CD8-positive, alpha-beta memory T cell (primary cell): ENCODE data around the gene TXNDC15. TPM values are rescaled to one million over a fixed set of nuclear protein-coding genes. Genes with fewer than 3 reads are reported as not detected.
A peak's percentile ranks its signal among the peaks of the same experiment; 100 is the strongest.

Experiments
- CTCF ChIA-PET: fragments of 350-600 bp; sonication (Branson Sonifier 250); formaldehyde crosslinking; loops from one replicate; lab custom pipeline; 2021; ENCODE audit warnings: antibody characterized with exemption; lab: Charles Lee
- POLR2A ChIA-PET: fragments of 350-600 bp; sonication (Branson Sonifier 250); formaldehyde crosslinking; loops from one replicate; lab custom pipeline; 2021; ENCODE audit warnings: antibody characterized with exemption; lab: Charles Lee
- DNase-seq, 5 donors: peaks; one replicate each; pipeline versions ENCODE4 v3.0.0 to v3.0.0-alpha.2; 2020 to 2022; ENCODE audit warnings: mixed read lengths in 1 of 5
- H3K27ac ChIP-seq: one replicate; pipeline ENCODE4 v1.7.0; 2013; ENCODE audit warnings: low read depth, mild to moderate bottlenecking, low read length, moderate library complexity
- H3K27me3 ChIP-seq: 2 replicates; pipeline ENCODE4 v1.7.0; 2013; ENCODE audit warnings: low read length, mild to moderate bottlenecking; ENCODE audit not compliant: insufficient read depth, poor library complexity, severe bottlenecking
- H3K36me3 ChIP-seq: 2 replicates; pipeline ENCODE4 v1.7.0; 2013; ENCODE audit warnings: mild to moderate bottlenecking, low read length, moderate library complexity; ENCODE audit not compliant: insufficient read depth
- H3K4me1 ChIP-seq: 2 replicates; pipeline ENCODE4 v1.7.0; 2013; ENCODE audit warnings: mild to moderate bottlenecking, low read length, moderate library complexity; ENCODE audit not compliant: insufficient read depth
- H3K4me3 ChIP-seq: 2 replicates; pipeline ENCODE4 v1.7.0; 2013; ENCODE audit warnings: mild to moderate bottlenecking, low read length
- H3K9me3 ChIP-seq: 2 replicates; pipeline ENCODE4 v1.7.0; 2013; ENCODE audit warnings: mild to moderate bottlenecking, low read length
- H3K27ac Mint-ChIP-seq, 8 donors: one replicate each; pipeline ENCODE4 v1.8.0; 2020 to 2021; ENCODE audit warnings: mixed read lengths in 8 of 8, mild to moderate bottlenecking in 6 of 8, inconsistent platforms in 3 of 8, moderate library complexity in 3 of 8
- H3K27me3 Mint-ChIP-seq, 2 donors: one replicate each; pipeline ENCODE4 v1.8.0; 2020 to 2021; ENCODE audit warnings: mixed read lengths in 2 of 2, mild to moderate bottlenecking in 1 of 2, moderate library complexity in 1 of 2
- H3K36me3 Mint-ChIP-seq, 3 donors: one replicate each; pipeline ENCODE4 v1.8.0; 2020 to 2021; ENCODE audit warnings: mixed read lengths in 3 of 3, inconsistent platforms in 1 of 3, mild to moderate bottlenecking in 1 of 3
- H3K4me1 Mint-ChIP-seq, 3 donors: one replicate each; pipeline ENCODE4 v1.8.0; 2020 to 2021; ENCODE audit warnings: mixed read lengths in 3 of 3, inconsistent platforms in 1 of 3, mild to moderate bottlenecking in 1 of 3
- H3K4me3 Mint-ChIP-seq, 7 donors: one replicate each; pipeline ENCODE4 v1.8.0; 2020 to 2021; ENCODE audit warnings: mixed read lengths in 7 of 7, mild to moderate bottlenecking in 6 of 7, moderate library complexity in 4 of 7, inconsistent platforms in 2 of 7
- H3K9me3 Mint-ChIP-seq, 5 donors: one replicate each; pipeline ENCODE4 v1.8.0; 2020 to 2022; ENCODE audit warnings: mixed read lengths in 5 of 5, mild to moderate bottlenecking in 3 of 5, moderate library complexity in 2 of 5, inconsistent platforms in 1 of 5
- polyA plus RNA-seq: library from polyadenylated mRNA; unstranded; fragments of 300-500 nt; fragmentation: Illumina TruSeq; gene quantifications from one replicate; pipeline ENCODE4 v1.2.3, GENCODE V29; 2021
- total RNA-seq, 2 experiments: library from RNA; stranded (reverse); gene quantifications; one replicate each; pipeline ENCODE4 v1.2.3, GENCODE V29; 2021

The TXNDC15 gene
- total and polyA plus RNA-seq, 3 experiments from 2014 or later, result 22.1 to 47.3 (median 44.5) TPM

DNA sequence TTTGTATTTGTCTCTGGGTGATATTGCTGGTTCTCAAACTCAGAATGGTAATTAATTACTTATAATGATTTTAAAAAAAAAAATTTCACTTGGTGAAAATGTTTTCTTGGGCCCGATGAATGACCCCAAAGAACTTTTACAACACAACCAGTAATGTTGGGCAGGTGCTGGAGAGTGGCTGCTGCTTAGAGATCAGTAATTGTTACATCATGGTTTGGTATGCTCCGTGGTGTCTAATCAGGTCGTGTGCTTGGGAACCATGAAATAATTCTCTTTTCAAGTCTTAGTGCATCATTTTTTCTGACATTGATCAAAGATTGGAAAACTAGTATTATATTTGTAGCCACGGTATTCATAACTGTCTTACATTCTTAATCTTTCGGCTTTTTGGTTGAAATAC lies 60.0 kb downstream of the TXNDC15 start:
- H3K36me3 Mint-ChIP-seq, result peaks cover 7 to 51% (median 10%) of the 10 kb centered on the region in 3 donors
- Histone ChIP-seq H3K9me3 (no peaks in the 10 kb centered on the region), H3K4me1 (no peaks in the 10 kb centered on the region), H3K27me3 (no peaks in the 10 kb centered on the region), H3K36me3 (peaks cover 8% of the 10 kb centered on the region), H3K4me3 (no peak overlapping the region), H3K27ac (no peak overlapping the region)
- no peaks in the 10 kb centered on the region for H3K27me3 Mint-ChIP-seq
- no peak overlapping the region for H3K4me3 Mint-ChIP-seq
- CTCF ChIA-PET, result no interaction called here
- no peaks in the 10 kb centered on the region for H3K9me3 Mint-ChIP-seq
- no peaks in the 10 kb centered on the region for H3K4me1 Mint-ChIP-seq
- POLR2A ChIA-PET, result no interaction called here
- H3K27ac Mint-ChIP-seq, result no peak overlapping the region
- DNase-seq, result no peak

DNA sequence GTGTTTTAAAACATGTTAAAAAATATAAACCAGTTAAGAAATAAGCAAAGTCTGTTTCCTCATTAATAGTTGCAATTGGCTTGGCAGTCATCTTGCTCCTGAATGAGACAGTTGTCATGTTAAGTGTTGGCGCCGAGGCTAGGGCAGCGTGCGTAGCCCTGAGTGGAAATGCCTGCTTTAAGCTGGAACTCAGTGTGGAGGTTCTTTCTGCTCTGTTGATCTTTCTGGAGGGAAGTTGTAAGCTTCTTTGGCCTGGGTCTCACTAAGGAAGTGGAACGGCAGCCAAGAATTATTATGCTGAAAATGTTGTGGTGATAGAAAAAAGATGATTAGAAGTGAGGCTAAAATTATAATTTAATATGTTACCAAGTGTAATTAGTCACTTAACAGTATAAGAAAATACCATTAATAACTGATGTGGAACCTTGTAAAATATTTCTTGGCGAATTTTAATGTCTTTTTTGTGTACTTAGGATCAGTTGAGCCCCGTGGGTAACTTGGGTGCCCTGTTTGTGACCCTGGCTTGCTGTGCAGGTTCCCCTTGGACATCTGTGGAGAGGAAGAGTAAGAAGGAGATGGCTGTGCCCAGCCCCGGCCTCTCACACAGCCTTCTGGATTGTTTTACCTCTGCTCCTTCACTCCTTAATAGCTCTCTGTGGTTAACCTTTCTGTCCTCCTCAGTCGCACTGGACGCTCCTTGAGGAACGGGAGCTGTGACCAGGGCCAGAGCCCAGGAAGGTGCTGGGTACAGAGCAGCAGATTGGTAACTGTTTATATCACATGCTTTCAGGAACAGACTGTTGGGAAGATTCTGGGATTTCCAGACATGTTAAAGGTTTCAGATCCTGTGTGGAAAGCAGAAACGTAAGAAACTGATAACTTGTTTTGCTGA lies 61.8 kb downstream of the TXNDC15 start:
- Histone ChIP-seq H3K4me3 (no peak overlapping the region), H3K36me3 (no peaks in the 10 kb centered on the region), H3K9me3 (no peaks in the 10 kb centered on the region), H3K27ac (no peak overlapping the region), H3K27me3 (no peaks in the 10 kb centered on the region), H3K4me1 (no peaks in the 10 kb centered on the region)
- Mint-ChIP-seq H3K4me1 (no peaks in the 10 kb centered on the region), H3K4me3 (no peak overlapping the region), H3K27ac (peak overlapping the region in 1 of 8 donors; percentile 84), H3K9me3 (no peaks in the 10 kb centered on the region), H3K27me3 (no peaks in the 10 kb centered on the region), H3K36me3 (peaks cover 7 to 48% (median 11%) of the 10 kb centered on the region in 3 donors)
- DNase-seq, result no peak
- ChIA-PET POLR2A (no interaction called here), CTCF (no interaction called here)

DNA sequence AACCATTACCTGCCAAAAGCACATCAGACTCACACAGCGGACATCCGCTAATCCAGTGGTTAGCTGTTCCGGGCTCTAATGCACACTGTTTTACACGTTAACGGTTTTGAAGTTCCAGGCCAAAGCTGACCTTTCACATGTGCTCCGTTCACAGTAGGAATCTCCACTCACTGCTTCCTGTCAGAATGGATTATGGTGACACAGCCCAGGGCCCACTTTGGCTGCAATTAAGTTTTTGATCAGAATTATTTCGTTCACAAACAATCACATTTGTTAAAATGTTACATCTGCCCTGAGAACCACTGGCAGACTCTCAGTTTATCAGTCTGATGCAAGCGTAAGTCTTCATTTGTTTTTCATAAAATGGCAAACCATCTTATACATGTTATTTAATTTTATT lies 63.4 kb downstream of the TXNDC15 start:
- Mint-ChIP-seq H3K4me1 (no peaks in the 10 kb centered on the region), H3K9me3 (no peaks in the 10 kb centered on the region), H3K27ac (no peak overlapping the region), H3K27me3 (no peaks in the 10 kb centered on the region), H3K4me3 (no peak overlapping the region), H3K36me3 (peaks cover 7 to 46% (median 11%) of the 10 kb centered on the region in 3 donors)
- H3K36me3 ChIP-seq, result no peaks in the 10 kb centered on the region
- H3K9me3 ChIP-seq, result no peaks in the 10 kb centered on the region
- POLR2A ChIA-PET, result no interaction called here
- no peaks in the 10 kb centered on the region for H3K4me1 ChIP-seq
- H3K27ac ChIP-seq, result no peak overlapping the region
- DNase-seq, result no peak
- no peaks in the 10 kb centered on the region for H3K27me3 ChIP-seq
- CTCF ChIA-PET, result no interaction called here
- H3K4me3 ChIP-seq, result no peak overlapping the region

DNA sequence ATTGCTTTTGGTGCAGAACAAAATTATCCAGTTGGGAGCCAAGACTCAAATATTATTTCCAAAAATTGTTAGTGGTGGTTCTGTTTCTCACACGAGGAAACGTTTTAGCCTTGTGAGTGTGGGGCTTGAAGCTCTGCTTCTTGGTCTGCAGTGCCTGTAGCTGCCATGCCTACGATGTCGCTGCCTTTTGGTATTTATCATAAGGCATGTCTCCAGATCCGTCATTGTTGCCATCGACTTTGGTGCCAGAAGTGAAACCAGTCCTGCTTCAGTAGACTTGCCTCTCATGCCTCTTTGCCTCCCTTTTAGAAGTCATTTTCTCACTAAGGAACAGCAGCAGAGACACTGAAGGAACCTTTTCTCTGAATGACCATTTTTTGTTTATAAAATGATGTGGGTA lies 63.9 kb downstream of the TXNDC15 start:
- H3K4me1 Mint-ChIP-seq, result no peaks in the 10 kb centered on the region
- H3K36me3 Mint-ChIP-seq, result peaks cover 7 to 42% (median 13%) of the 10 kb centered on the region in 3 donors
- H3K4me3 Mint-ChIP-seq, result no peak overlapping the region
- no peak overlapping the region for H3K27ac Mint-ChIP-seq
- no peak overlapping the region for H3K27ac ChIP-seq
- ChIA-PET CTCF (no interaction called here), POLR2A (no interaction called here)
- no peaks in the 10 kb centered on the region for H3K9me3 Mint-ChIP-seq
- no peaks in the 10 kb centered on the region for H3K9me3 ChIP-seq
- H3K27me3 ChIP-seq, result no peaks in the 10 kb centered on the region
- no peak for DNase-seq
- no peak overlapping the region for H3K4me3 ChIP-seq
- H3K4me1 ChIP-seq, result no peaks in the 10 kb centered on the region
- H3K27me3 Mint-ChIP-seq, result no peaks in the 10 kb centered on the region
- no peaks in the 10 kb centered on the region for H3K36me3 ChIP-seq

DNA sequence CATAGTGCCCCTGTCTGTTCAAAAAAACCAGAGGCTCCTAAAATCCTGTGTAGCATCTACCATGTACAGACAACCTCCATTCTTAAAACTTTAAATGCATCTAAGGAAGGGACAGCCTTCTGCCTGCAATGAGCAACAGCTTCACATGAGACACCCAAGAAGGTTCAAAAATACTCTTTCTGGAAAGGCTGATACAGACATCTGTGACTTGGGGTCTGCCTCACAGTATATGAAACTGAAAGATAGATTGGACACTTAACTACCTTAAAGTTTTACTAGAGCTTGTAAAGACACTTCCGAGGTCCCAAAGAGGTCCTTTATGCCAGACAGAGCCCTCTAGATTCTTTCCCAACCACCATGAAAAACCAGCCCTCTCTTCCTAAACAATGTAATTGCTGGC lies 65.3 kb downstream of the TXNDC15 start:
- H3K27me3 Mint-ChIP-seq, result no peaks in the 10 kb centered on the region
- H3K4me1 Mint-ChIP-seq, result no peaks in the 10 kb centered on the region
- CTCF ChIA-PET, result no interaction called here

DNA sequence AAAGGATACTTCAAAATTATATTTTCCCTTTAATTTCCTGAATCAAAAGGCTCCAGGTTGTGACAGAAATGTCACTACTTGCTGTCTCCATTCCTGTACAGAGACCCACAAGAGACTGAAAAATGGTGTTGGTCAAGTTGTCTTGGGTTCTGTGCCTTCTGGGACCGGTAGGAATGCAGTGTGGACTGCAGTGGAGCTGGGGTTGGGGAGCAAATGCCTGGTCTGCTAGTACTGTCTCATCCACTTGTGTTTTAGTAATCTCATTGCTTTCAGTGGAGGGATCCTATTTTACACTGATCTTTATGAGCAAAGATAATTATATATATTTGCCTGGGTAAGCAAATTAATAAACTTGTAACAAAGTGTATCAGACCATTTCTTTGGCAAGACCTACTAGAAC lies 69.4 kb downstream of the TXNDC15 start:
- Histone ChIP-seq H3K9me3 (no peaks in the 10 kb centered on the region), H3K36me3 (no peaks in the 10 kb centered on the region), H3K27ac (no peak overlapping the region), H3K27me3 (no peaks in the 10 kb centered on the region), H3K4me3 (no peak overlapping the region), H3K4me1 (no peaks in the 10 kb centered on the region)
- ChIA-PET POLR2A (no interaction called here), CTCF (no interaction called here)
- H3K36me3 Mint-ChIP-seq, result peaks cover 1 to 19% (median 9%) of the 10 kb centered on the region in 3 donors
- H3K4me1 Mint-ChIP-seq, result no peaks in the 10 kb centered on the region
- no peak for DNase-seq
- no peaks in the 10 kb centered on the region for H3K27me3 Mint-ChIP-seq
- H3K9me3 Mint-ChIP-seq, result no peaks in the 10 kb centered on the region
- no peak overlapping the region for H3K4me3 Mint-ChIP-seq
- no peak overlapping the region for H3K27ac Mint-ChIP-seq

More for the DNA sequence above, 65.3 kb downstream of the TXNDC15 start:
- H3K4me1 ChIP-seq, result no peaks in the 10 kb centered on the region
- no peaks in the 10 kb centered on the region for H3K27me3 ChIP-seq
- no peaks in the 10 kb centered on the region for H3K36me3 ChIP-seq
- H3K9me3 Mint-ChIP-seq, result no peaks in the 10 kb centered on the region
- H3K27ac ChIP-seq, result no peak overlapping the region
- H3K27ac Mint-ChIP-seq, result no peak overlapping the region
- POLR2A ChIA-PET, result no interaction called here
- no peak overlapping the region for H3K4me3 ChIP-seq
- peaks cover 7 to 38% (median 14%) of the 10 kb centered on the region in 3 donors for H3K36me3 Mint-ChIP-seq
- H3K9me3 ChIP-seq, result no peaks in the 10 kb centered on the region
- no peak for DNase-seq
- H3K4me3 Mint-ChIP-seq, result no peak overlapping the region

DNA sequence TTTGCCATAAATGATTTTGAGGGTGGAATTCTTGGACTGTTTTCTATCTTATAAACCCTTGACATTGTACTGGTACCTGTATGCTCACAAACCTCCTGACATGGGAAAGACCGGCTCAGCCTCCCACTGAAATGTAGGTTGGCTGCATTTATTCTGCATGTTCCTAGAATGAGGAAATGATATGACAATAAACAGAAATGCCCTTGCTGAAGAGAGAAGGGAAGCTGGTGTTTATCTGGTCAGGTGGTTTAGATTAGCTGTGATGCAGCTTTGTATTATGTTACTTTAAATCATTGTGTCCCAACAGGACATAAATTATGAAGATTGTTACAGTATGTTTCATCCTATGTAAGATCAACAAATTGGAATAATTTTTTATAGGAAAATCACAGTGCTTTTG lies 70.5 kb downstream of the TXNDC15 start:
- H3K4me1 Mint-ChIP-seq, result no peaks in the 10 kb centered on the region
- Histone ChIP-seq H3K27ac (no peak overlapping the region), H3K4me1 (no peaks in the 10 kb centered on the region), H3K9me3 (no peaks in the 10 kb centered on the region), H3K27me3 (no peaks in the 10 kb centered on the region), H3K4me3 (no peak overlapping the region), H3K36me3 (no peaks in the 10 kb centered on the region)
- H3K9me3 Mint-ChIP-seq, result no peaks in the 10 kb centered on the region
- H3K4me3 Mint-ChIP-seq, result no peak overlapping the region
- peaks cover 0 to 14% (median 7%) of the 10 kb centered on the region in 3 donors for H3K36me3 Mint-ChIP-seq
- ChIA-PET POLR2A (no interaction called here), CTCF (no interaction called here)
- no peaks in the 10 kb centered on the region for H3K27me3 Mint-ChIP-seq
- DNase-seq, result no peak
- no peak overlapping the region for H3K27ac Mint-ChIP-seq

DNA sequence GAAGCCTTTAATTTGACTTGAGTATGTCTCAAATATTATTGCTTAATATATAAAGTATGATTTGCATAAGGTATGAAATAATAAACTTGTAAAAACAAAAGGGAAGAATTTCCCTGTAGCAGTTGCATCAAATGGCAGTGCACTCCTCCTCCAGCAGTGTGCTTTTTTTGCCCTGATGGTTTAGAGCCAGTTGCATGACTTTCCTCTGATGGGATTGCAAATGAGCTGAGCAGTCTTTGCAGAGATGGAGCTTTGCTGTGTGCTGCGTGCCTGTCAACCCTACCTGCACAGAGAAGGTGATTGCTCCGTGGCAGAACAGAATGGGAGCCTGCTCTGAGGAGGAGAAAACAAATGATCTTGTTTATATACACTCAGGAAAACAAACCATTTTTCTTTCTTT lies 70.9 kb downstream of the TXNDC15 start:
- CTCF ChIA-PET, result no interaction called here
- Mint-ChIP-seq H3K27me3 (no peaks in the 10 kb centered on the region), H3K27ac (no peak overlapping the region), H3K36me3 (peaks cover 0 to 10% (median 7%) of the 10 kb centered on the region in 3 donors), H3K4me3 (no peak overlapping the region), H3K4me1 (no peaks in the 10 kb centered on the region), H3K9me3 (no peaks in the 10 kb centered on the region)
- Histone ChIP-seq H3K4me1 (no peaks in the 10 kb centered on the region), H3K36me3 (no peaks in the 10 kb centered on the region), H3K9me3 (no peaks in the 10 kb centered on the region), H3K27me3 (no peaks in the 10 kb centered on the region), H3K4me3 (no peak overlapping the region), H3K27ac (no peak overlapping the region)
- POLR2A ChIA-PET, result no interaction called here
- no peak for DNase-seq
